NCI-H524 (cell line): ENCODE data around the gene ST8SIA5.
A peak's percentile ranks its signal among the peaks of the same experiment; 100 is the strongest.

ENCODE experiments used
- DNase-seq, 2 experiments: peaks; one replicate each; lab custom pipeline; 2025; lab: John Stamatoyannopoulos, UW

The ST8SIA5 gene

GRCh38 chr18:46740046-46740445, 16.8 kb downstream of the ST8SIA5 start:
- DNase-seq = no peak

- no peak for DNase-seq
Observed at GRCh38 chr18:46738491-46738890, 18.4 kb downstream of the ST8SIA5 start.

GRCh38 chr18:46736736-46737135, 20.1 kb downstream of the ST8SIA5 start:
- no peak for DNase-seq

GRCh38 chr18:46736135-46736534, 20.7 kb downstream of the ST8SIA5 start:
- DNase-seq = no peak

DNA sequence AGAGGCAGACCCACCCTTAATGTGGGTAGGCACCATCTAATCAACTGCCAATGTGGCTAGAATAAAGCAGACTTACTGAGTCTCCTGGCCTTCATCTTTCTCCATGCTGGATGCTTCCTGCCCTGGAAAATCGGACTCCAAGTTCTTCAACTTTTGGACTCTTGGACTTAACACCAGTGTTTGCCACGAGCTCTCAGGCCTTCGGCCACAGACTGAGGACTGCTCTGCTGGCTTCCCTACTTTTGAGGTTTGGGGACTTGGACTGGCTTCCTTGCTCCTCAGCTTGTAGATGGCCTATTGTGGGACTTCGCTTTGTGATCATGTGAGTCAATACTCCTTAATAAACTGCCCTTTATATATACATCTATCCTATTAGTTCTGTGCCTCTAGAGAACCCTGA, 21.9 kb downstream of the ST8SIA5 start:
- no peak for DNase-seq

DNA sequence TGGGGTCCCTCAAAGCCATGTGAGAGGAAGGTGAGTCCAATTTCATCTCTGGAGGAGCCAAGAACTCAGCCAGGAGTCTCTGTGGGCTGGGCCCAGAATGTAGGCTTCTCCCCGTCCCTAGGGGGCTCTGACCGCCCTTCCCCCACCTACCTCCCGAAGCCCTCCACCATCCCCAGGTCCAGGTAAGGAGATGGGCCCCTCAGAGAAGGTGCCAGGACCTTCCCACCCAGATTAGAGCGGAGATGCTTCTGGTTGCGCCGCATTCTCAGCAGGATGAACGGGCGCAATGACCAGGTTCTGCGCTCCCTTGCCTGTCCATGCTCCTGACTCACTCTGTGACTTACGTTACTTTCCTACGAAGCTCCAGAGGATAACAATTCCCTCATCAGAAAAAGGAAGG, 23.0 kb downstream of the ST8SIA5 start:
- DNase-seq = no peak

DNA sequence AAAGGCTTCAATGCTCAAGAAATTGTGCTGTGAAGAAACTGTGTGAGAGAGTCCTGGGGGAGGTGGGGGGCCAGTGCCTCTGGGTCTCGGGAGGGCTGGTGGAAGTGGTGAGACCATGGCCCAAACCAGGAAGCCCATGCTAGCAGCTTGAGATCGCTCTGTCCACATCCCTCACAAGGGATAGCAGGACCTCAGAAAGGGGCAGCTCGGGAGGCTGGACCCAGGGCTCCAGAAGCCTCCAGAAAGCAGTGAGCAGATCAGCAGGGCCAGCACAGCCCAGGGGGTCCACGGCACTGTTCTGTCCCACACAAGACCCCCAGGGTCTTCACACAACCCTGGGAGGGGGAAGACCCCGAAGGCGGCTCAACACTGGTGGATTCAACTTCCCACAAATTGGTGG, 24.1 kb downstream of the ST8SIA5 start:
- no peak for DNase-seq

DNA sequence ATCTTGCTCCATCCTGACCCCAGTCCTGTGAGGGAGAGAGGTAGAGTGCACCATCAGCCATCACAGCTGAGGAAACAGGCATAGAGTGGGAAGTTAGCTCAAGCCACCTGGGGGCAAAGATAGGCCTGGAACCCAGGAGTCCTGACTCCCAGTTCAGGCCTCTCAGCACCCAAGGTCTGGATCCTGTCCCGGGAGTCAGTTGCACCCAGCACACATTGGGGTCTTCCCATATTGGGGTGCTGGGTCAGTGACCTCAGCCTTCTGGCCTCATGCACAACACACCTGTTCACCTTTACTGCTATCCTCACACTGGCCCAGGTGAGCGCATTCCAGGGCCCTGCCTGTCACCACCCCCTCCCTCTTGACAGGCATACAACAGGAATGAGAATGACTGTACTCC, 24.7 kb downstream of the ST8SIA5 start:
- DNase-seq = no peak

- DNase-seq = no peak
Observed at GRCh38 chr18:46731316-46731715, 25.5 kb downstream of the ST8SIA5 start.

DNA sequence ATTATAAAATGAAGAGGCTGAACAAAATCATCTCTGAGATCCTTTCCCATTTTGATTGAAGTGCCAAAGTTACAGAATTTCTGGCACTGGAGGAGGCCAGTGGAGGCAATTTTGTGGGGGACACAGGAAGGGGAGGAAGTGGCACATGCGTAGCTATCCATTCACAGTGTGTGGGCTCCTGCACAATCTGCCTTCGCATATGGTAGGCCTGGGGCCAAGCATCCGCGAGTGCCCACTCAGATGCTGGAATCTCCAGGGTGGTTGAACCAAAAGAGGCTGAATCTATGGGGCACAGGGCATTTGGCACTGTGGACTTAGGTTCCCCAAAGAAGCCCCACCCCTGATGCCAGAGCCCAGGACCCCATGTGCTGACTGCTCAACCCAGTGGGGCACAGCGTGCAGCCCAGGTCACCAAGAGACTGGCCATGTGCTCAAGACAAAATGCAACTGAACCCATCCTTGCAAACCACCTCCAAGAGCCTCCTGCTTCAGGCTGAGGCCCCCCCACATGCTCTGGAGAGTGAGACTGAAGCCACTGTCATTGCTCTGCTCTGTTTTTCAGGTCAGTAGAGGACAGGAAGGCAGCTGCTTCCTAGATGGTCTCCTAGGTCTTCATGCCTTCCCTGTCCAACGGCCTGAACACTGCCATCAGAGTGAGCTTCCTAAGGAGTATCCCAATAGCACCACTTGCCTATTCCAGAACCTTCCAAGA, 28.5 kb downstream of the ST8SIA5 start:
- no peak for DNase-seq

DNA sequence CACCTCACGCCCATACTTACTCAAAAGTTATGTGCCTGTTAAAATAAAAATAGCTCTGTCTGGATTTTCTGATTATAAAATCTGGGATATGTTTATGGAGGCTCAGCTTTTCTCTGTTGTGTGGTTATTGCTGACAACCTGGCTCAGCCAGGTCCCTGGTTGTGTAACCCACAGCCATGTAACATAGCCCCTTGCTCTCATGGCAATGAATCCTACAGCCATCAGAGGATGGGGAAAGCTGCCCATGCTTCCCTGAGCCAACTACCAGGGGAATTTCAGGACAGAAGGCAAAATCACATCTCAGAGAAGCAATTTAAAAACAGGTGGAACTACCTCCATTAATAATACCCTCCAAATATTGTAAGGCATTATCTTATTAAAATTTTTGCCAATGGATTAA, 29.7 kb downstream of the ST8SIA5 start:
- no peak for DNase-seq

GRCh38 chr18:46725310-46725709, 31.5 kb downstream of the ST8SIA5 start:
- DNase-seq = no peak

GRCh38 chr18:46723856-46724415, 32.9 kb downstream of the ST8SIA5 start:
- peak in 1 of 2 experiments; percentile 30 for DNase-seq

- no peak for DNase-seq
Observed at GRCh38 chr18:46722051-46722450, 34.8 kb downstream of the ST8SIA5 start.

GRCh38 chr18:46721331-46721730, 35.5 kb downstream of the ST8SIA5 start:
- DNase-seq = no peak

DNA sequence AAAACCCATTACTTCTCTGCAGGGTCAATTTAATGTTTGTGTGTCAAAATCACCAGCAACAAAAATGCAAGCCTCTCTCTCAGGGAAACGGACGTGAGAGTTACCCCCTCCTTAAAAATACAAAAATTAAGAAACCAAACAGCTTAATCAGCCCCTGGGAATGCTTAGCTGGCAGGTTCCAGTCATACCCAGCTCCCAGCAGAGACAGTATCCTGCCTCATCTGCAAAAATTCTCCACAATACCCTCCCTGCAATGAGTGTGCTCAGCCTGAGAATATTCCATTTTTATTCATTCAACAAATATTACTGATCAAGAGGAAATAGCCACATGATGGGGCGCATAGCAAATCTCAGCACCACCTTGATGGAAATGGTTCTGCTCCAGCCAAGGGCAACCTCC, 36.3 kb downstream of the ST8SIA5 start:
- DNase-seq = no peak

DNA sequence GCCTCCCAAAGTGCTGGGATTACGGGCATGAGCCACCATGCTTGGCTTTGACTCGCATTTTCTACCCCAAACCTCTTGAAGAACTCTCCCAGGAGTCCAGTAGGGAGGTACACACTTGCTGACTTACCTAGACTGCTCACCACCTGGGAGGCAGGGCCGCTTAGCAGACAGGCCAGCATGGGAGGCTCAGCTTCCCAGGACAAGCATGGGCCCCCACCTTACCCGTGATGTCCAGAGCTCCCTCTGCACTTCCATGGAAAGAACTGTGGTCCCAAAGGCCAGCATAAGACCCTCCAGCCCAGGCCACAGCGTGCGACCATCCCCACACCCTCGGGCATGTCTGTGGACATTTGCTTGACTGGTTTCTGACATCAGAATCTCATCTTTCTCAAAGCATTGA, 36.8 kb downstream of the ST8SIA5 start:
- DNase-seq = no peak

- DNase-seq = no peak
Observed at GRCh38 chr18:46719388-46719787, 37.5 kb downstream of the ST8SIA5 start.

DNA sequence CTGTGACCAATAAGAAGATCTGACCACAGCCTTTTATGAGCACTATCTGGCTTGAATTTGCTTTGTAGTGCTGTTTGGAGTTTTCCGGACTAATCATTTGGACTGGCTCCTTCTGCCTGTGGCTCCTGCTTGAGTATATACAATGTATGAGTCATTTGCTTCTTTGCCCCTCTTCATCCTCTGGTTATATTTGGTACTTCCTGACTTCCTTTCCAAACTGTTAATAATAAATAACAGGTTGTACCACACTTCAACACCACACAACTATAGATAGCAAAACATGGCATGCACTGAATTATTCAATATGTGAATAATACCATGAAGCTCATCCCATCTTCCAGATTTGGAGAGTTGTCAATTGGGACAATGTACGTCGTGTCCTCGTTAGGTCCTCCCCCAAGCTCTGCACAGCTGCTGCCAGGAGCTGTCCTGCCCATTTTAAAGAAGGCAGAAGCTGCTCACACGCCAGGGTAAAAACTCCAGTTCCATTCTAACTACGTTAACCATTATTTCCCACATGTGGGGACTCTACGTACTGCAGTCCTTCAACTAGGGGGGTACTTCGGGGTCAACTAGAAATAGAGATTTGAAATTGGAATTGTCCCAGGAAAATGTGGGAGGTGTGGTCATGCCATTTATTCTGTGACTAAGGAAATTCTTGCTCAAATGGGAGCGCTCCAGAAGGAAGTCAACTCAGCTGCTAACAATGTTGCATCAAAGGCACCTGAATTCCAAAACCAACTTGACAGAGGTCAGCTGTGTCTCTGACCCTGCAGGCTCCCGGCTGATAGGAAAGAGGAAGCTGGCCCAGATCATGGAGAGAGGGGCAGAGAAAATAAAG, 38.1 kb downstream of the ST8SIA5 start:
- no peak for DNase-seq

GRCh38 chr18:46716827-46717226, 40.0 kb downstream of the ST8SIA5 start:
- DNase-seq = no peak

DNA sequence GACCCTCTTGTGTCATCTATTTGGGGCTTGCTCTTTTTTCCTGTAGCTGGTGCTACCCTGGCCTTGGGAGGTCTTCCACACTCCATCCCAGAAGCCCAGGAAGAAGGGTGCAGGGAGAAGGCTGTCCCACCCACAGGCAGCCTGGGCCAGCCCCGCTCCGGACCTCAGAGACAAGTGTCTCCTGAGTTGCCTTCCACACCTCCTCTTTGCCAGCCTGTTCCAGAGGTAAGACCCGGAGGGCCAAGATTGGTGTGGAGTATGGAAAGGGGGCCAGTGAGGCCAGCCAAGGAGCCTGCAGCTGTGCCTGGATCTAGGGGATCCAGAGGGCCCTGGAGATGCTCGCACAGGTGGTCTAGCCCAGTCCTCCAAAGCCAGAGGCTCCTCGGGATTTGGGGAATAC, 40.5 kb downstream of the ST8SIA5 start:
- no peak for DNase-seq

DNA sequence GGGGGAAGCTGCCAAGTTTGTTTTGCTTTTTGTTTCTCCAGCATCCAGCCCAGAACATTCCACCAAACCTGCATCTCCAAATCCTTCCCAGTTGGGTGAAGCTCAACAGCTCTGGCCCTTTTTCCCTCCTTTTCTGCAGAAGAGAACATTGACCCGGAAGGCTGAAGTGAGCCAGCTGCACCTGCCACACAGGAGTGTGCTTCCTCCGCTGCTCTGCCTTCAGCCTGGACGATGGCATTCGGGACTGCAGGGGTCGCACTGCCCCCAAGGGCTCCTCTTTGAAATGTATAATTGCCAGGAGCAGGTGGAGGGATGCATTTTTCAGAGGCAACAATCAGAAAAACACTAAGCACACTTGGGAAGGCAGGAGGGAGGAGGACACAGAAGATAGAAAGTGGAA, 41.8 kb downstream of the ST8SIA5 start:
- no peak for DNase-seq

DNA sequence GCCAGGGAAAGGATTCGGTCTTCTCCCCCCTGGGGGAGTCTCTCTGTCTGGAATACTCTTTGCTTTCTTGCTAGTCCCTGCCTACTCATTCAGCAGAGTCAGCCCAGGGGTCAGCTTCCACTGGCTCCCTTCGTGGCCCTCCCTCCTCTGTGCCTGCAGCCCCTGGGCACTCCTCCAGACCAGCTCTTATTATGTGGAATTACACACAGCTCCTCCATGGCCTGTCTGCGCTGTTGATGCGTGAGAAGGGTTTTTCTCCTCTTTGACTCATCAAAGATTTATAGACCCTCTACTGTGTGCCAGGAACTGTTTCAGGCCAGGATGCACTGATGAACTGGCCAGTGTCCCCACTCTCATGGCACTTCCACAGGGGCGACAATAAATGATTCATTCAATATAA, 44.4 kb downstream of the ST8SIA5 start:
- no peak for DNase-seq
